ENCODE data around the gene TPRX2.
"Not testable (repeated sequence)": the region's sequence is repeated elsewhere in the genome, so short reads cannot be mapped to it uniquely, and the experiment has no call there.

The TPRX2 gene

GRCh38 chr19:47858646-47859285, at the start of gene TPRX2:
TPRX2 (plus strand) TSS chr19:47859235; CDS start chr19:47859247, 12 bp downstream.
- not testable (repeated sequence) for DNase-seq

DNA sequence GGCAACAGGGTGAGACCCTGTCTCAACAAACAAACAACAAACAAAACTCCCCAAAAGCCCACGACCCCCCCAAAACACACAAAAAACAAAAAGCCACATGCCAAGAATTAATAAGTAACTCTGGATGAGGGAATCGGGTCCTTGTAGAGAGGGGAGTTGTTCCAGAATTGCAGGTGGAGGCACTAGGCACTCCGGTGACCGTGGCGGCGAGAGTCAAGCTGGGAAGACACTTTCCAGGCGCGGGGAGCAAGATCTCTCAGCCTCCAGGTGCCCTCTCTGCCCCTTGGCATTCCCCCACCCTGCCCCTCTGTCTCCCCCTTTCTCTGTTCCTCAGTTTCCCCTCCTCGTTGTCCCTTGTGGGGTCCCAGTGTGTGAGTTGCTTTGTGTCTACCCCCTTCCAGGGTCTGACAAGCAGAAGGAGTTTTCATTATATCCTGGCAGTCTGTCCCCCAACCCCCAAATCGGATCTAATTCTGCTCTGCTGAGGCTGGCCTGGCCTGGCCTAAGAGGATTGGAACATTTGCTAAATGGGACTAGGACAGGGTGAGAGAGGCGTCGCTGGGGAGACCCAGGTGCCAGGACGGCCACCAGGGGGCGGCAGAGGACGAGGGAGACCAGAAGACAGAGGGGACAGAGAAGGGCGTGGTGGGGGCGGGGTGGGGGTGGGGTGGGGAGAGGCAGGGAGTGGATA, 45.6 kb upstream of the TPRX2 start:
- peak; percentile 50 for DNase-seq

DNA sequence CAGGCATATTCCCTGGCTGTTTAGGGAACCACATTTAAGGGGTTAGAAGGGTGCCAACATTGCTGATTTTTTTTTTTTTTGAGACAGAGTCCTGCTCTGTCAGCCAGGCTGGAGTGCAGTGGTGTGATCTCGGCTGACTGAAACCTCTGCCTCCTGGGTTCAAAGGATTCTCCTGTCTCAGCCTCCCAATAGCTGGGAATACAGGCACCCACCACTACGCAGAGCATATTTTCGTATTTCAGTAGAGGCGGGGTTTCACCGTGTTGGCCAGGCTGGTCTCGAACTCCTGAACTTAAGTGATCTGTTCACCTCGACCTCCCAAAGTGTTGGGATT, 45.1 kb upstream of the TPRX2 start:
- DNase-seq: no peak

DNA sequence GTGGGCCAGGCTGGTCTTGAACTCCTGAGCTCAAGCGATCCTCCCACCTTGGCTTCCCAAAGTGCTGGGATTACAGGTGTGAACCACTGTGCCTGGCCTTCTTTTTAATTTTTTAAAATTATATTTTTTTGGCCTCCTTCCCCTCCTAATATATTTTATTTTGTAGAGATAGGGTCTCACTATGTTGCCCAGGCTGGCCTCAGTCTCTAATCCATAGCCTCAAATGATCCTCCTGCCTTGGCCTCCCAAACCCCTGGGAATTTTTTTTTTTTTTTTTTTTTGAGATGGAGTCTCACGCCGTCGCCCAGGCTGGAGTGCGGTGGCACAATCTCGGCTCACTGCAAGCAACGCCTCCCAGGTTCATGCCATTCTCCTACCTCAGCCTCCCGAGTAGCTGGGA, 42.8 kb upstream of the TPRX2 start:
- DNase-seq: not testable (repeated sequence)

DNA sequence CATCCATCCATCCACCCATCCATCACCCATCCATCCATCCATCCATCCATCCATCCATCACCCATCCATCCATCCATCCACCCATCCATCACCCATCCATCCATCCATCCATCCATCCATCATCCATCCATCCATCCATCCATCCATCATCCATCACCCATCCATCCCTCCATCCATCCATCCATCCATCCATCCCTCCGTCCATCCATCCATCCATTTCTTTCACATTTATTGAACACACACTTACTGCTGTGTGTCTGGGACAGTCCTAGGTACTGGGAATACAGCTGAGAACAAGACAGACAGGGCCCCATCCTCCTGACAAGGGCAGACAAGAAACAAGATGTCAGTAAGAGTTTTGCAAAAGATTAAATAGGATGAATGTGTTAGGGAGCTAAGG, 40.8 kb upstream of the TPRX2 start:
- DNase-seq: not testable (repeated sequence)

DNA sequence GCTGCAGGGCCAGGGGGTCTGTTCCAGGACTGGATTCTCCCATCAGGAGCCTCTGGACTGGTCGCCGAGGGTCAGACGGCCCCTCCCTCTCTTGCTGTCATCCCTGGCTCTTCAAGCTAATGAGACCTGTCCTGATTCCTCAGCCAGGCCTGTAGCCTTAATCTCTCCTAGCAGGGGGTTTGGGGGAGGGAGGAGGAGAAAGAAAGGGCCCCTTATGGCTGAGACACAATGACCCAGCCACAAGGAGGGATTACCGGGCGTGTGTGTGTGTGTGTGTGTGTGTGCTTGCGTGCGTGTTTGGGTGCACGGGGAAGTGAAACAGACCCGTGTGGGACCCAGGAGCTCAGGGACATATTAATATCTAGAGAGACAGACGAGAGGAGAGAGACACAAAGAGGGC, 39.2 kb upstream of the TPRX2 start:
- no peak for DNase-seq

- no peak for DNase-seq
Observed at GRCh38 chr19:47820410-47820809, 38.6 kb upstream of the TPRX2 start.

DNA sequence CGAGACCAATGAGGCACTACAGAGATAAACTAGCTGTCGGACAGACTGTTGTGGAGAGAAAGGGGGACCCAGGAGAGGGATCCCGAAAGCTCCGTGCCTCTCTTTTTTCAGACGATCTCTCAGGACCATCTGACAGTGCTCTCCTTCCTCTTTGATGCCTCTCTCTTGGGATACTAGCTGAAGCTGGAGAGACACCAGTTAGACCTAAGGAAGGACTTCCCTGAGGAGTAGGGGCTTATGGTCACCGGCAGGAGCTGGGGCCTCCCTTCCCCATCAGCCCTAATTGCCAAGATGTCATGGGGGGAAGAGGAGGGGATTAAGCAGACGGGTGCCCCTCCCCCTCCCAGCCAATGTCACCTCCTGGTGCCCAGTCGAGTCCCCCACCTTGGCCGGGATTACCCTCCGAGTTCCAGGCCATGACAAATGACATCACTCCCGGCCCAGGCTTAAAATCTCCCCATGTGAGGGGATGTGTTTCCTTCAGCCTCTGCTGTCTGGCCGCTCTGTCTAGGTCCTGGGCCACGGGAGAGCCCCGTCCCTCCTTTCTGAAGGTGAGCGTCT, 37.5 kb upstream of the TPRX2 start, which contains the start of gene CRX:
Gene CRX, plus strand, starts transcription at position 478 of the 561 bp plus-strand sequence. CDS start 12,507 bp downstream, outside the sequence.
- DNase-seq: no peak

GRCh38 chr19:47824396-47824795, 34.6 kb upstream of the TPRX2 start:
- DNase-seq: no peak

DNA sequence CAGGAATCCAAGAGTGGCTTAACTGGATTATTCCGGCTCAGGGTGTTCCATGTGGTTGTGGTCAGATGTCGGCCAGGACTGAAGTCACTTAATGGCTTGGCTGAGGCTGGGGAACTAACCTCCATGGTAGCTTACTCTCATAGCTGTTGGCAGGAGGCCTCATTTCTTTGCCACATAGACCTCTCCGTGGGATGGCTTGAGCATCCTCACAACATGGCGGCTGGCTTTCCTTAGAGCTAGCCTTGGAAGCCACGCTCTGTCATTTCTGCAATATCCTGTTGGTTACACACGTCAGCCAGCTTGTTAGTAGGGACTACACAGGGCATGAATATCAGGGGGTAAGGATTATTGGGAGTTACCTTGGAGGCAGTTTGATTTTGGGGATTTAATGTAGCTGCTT, 32.2 kb upstream of the TPRX2 start:
- no peak for DNase-seq

- DNase-seq: no peak
Observed at GRCh38 chr19:47832723-47833122, 26.3 kb upstream of the TPRX2 start.

GRCh38 chr19:47836038-47836437, 23.0 kb upstream of the TPRX2 start:
- no peak for DNase-seq

GRCh38 chr19:47839411-47839810, 19.6 kb upstream of the TPRX2 start:
- no peak for DNase-seq

DNA sequence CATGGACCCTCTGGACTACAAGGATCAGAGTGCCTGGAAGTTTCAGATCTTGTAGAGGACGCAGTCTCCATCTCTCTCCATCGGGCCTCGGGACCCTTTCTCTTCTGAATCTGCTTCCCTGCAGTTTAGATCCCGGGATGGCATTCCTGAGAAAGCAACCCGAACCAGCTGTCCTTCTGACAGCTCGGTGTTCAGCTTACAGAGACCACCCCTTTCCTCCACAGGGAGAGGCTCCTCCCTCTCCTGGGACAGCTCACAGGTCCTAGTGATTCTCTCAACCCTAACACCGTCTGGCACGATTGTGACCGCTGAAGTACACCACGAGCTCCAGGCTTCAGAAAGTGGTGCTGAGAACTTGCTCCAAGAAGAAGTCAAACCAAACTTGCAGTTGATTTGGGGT, 19.1 kb upstream of the TPRX2 start:
- no peak for DNase-seq

DNA sequence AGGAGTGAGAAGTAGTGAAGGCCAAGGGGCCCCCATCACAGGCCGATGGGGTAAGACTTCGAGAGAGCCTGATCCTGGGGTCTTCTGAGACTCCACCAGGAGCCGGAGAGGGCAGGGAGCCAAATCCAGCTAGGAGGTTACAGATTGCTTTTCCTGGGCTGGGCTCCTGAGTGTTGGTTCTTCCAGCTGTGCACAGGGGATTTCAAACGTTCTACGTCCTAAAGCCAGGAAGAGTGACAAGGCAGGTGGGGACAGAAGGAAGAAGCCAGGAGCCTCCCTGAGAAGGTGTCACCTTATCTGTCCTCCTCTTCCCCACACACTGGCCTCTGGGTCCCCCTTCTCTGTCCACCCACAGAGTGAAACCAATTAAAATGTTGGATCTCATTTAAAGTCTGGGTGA, 16.1 kb upstream of the TPRX2 start:
- no peak for DNase-seq

- no peak for DNase-seq
Observed at GRCh38 chr19:47848425-47848822, 10.6 kb upstream of the TPRX2 start.

DNA sequence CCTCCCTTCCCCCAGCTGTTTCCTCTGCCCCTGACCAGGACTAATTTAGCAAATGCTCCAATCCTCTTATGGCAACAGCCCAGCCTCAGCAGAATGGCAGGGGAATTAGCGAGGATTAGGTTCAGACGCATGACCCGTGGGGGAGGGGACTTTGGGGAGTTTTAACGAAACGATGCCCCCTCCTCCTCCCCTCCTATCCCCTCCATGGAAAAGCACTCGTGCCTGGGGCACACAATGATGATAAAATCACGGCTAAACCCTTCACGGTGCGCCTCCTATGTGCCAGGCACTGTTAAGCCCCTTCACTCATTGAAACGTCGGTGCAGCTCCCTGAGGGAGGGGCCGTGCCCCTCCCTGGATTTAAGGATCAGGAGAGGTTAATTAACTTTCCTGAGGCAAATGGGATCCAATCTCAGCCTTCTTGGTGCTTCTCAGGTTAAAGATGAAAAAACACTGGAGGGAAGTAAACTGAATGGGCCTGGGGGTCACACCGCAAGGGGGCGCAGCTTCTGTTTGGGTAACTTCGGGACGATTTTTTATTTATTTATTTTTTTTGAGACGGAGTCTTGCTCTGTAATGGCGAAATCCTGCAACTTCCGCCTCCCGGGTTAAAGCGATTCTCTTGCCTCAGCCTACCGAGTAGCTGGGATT, 10.1 kb upstream of the TPRX2 start:
- DNase-seq: peak; percentile 52

DNA sequence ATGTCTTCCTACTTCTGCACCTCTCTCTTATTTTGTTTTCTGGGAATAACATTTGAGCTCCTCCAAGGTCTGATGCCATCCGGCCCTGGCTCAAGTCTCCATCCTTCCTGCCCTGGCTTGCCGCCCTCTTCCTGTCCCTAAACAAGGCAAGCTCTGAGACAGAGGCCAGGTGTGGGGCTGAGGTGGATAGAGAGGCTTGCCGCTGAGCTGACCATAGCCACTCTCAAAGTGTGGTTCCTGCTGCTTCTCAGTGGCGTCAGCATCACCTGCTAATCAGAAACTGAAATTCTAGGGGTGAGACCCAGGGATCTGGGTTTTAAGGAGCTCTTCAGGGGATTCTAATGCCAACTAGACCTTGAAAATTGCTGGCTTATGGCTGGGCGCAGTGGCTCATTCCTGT, 6.0 kb upstream of the TPRX2 start:
- DNase-seq: no peak

DNA sequence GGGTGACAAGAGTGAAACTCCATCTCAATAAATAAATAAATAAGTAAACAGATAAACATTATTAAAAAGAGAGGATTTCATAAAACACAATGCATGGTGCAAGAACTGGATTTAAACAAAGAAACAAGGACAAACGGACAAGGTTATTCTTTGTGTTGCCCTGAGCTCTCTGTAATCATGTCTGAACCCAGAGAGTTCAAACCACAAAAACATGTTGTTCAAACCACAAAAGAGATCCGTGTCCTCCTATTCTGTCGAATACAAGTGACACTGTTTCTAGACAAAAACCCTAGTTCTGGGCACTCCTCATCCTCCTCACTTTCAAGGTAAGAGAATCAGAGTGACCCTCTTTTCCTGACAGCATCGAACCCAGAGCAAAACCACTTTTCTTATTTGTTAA, 4.6 kb upstream of the TPRX2 start:
- DNase-seq: no peak

GRCh38 chr19:47858231-47858630, 804 bp upstream of the TPRX2 start:
- DNase-seq: not testable (repeated sequence)

- not testable (repeated sequence) for DNase-seq
Observed at GRCh38 chr19:47859838-47860237, 803 bp downstream of the TPRX2 start.

DNA sequence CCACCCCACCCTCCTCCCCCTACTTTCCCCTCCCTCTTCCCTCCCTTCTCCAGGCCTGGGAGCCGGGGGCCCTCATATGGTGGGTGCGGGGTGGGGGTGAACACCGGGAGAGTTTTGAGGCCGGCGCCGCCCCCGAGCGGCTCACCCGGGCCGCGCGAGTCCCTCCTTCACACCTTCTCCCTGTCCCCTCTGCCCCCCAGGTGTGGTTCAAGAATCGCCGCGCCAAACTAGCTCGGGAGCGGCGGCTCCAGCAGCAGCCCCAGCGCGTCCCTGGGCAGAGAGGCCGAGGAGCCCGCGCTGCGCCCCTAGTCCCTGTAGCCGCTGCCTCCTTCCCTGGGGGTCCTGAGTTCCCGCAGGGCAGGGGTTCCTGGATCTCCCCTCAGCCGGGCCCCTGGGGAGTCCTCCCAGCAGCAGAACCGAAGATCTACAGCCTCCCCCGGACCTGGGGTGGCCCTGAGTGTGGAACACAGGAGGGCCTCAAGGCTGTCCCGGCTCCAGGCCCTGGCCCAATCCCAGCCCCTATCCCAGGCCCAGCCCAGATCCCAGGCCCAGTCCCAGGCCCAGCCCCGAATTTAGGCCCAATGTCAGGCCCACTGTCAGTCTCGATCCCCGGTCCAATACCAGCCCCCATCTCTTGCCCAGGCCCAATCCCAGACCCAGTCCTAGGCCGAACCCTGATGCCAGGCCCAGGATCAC, 1.7 kb downstream of the TPRX2 start:
- no peak for DNase-seq

- no peak for DNase-seq
Observed at GRCh38 chr19:47861630-47862029, 2.6 kb downstream of the TPRX2 start.

Measured in inflammatory macrophage treated with lipopolysaccharide for 4 hours (primary cell).